ENCODE measurements around the gene MESP1.
"Not testable (repeated sequence)": the region's sequence is repeated elsewhere in the genome, so short reads cannot be mapped to it uniquely, and the experiment has no call there.

The MESP1 gene, protein sequence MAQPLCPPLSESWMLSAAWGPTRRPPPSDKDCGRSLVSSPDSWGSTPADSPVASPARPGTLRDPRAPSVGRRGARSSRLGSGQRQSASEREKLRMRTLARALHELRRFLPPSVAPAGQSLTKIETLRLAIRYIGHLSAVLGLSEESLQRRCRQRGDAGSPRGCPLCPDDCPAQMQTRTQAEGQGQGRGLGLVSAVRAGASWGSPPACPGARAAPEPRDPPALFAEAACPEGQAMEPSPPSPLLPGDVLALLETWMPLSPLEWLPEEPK

DNA sequence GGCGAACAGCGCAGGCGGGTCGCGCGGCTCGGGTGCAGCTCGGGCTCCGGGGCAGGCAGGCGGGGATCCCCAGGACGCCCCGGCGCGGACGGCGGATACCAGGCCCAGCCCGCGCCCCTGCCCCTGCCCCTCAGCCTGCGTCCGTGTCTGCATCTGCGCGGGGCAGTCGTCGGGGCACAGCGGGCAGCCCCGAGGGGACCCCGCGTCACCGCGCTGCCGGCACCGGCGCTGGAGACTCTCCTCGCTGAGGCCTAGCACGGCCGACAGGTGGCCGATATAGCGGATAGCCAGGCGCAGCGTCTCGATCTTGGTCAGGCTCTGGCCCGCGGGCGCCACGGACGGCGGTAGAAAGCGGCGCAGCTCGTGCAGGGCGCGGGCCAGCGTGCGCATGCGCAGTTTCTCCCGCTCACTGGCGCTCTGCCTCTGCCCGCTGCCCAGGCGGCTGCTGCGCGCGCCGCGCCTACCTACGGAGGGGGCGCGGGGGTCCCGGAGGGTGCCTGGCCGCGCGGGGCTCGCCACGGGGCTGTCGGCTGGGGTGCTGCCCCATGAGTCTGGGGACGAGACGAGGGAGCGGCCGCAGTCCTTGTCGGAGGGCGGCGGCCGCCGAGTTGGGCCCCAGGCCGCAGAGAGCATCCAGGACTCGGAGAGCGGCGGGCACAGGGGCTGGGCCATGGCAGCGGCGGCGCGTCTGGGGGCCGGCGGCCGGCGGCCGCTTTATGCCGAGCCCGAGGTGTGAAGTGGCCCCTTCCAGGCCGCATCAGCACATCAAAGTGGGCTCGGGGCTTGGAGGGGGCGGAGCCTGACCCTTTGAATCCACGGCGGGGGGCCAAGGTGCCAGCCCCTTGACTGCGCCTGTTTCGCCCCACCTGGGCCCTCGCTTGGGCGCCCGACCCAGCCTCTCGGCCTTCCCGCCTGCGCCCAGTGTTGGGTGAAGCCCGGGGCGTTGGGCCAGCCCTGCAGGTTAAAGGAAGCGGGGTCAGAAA, at the start of gene MESP1:
TSS of gene MESP1 (minus strand) at position 690 of the 983 bp plus-strand sequence. CDS start at position 672, 18 bp downstream.
- in situ Hi-C loops (cut with HindIII; ENCODE audit: low sequenced_read_pairs) = no loop called here

DNA sequence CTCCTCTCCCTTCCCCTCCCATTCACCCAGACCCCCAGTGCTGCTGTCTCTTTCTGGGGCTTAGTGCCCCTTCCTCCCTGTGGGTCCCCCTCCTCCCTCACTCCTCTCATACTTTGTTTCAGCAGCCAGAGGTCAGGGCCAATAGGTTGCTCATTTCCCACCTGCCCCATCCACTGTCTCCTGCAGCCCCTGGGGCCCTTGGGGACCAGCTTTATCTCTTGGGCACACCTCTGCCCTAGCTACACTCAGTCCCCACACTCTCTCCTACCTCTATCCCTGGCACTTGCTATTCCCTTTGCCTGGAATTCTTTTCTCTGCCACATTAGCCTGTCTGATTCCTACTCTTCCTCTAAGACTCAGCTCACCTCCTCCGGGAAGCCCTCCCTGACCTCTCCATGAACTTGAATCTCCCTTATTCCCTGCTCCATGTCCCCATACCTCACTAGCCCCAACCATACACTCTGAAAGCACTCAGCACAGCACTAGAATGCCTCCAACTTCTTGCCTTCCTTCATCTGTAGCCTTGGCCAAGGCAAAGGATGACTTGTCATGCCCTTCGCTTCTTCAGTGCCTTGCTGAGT, 49.0 kb upstream of the MESP1 start:
- in situ Hi-C loops (cut with HindIII; ENCODE audit: low sequenced_read_pairs) = no loop called here

DNA sequence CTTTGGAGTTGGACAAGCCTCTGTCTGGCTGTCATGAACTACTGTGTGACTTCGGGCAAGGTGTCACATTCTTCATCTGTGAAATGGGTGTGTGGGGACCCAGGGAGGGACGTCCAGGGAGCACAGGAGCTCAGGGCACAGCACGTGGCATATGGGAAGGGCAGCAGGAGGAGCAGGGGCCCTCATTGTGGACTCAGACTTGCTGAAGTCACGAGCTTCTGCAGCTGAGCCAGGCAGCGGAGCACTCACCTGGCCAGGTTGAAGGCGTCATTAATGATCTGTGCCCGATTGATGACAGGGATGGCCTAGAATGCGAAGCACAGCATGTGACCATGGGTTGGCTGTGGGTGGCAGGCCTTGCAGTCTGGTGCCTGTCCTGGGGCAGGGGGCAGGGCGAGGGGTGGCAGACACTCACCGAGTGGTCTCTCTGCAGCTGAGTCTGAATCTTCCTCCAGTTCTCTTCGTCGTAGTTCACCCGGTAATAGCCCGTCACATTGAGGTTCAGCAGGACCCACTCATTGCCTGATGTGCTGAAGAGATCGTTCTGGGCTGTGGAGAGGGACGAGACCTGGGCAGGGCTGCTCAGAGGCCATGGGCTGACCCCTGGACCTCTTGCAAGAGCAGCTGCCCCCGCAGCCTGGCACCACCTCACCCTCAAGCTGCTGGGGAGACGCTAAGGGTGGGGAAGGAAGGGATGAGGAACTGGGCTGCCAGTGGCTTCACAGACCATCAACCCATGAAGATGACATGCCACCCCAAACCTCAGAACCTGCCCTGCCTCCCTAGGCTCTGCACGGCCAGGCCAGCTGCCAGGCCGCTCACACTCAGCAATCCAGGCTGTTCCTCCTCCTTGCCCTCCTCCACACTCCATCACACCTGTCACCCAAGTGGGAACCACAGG, 48.2 kb upstream of the MESP1 start:
- in situ Hi-C loops (cut with HindIII; ENCODE audit: low sequenced_read_pairs) = no loop called here

DNA sequence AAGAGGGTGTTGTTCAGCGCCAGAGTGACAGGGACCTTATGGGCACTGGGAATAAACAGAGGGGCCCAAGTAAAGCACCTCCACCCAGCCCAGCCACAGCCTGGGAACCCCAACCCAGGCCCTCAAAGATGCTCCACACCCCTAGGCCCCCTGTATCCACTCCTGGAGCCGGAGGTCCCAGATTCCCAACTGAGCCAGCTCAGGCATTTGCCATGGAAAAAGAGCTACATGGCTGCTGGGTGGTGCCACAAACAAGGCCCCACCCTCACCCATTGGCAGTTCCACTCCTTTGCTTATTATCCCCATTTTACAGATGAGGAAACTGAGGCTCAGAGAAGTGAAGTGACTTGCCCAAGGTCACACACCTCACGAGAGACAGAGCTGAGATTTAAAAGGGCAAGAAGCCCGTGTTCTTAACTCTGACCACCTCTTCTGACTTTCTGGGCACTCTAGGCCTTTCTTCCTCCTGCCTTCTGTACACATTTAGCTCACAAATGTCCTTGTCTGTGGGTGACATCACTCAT, 46.7 kb upstream of the MESP1 start:
- in situ Hi-C loops (cut with HindIII; ENCODE audit: low sequenced_read_pairs) = no loop called here

DNA sequence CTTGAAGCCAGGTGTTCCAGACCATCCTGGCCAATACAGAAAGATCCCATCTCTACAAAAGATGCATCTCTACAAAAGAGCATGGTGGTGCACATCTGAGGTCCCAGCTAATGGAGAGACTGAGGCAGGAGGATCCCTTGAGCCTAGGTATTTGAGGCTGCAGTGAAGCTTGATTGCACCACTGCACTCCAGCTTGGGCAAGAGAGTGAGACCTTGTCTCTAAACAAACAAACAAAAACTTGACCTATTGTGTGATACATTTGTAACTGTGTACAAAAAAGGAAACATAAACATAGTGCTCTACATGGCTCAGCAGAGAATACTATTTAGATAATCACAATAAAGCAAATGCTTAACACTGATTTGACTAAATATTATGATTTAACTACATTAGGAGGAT, 44.9 kb upstream of the MESP1 start:
- in situ Hi-C loops (cut with HindIII; ENCODE audit: low sequenced_read_pairs) = no loop called here

- in situ Hi-C loops (cut with HindIII; ENCODE audit: low sequenced_read_pairs) = no loop called here
Measured at GRCh38 chr15:89794627-89795241, 43.7 kb upstream of the MESP1 start.

GRCh38 chr15:89792106-89792805, 41.2 kb upstream of the MESP1 start:
- in situ Hi-C loops (cut with HindIII; ENCODE audit: low sequenced_read_pairs) = no loop called here

- in situ Hi-C loops (cut with HindIII; ENCODE audit: low sequenced_read_pairs) = no loop called here
Measured at GRCh38 chr15:89790661-89791060, 39.6 kb upstream of the MESP1 start.

DNA sequence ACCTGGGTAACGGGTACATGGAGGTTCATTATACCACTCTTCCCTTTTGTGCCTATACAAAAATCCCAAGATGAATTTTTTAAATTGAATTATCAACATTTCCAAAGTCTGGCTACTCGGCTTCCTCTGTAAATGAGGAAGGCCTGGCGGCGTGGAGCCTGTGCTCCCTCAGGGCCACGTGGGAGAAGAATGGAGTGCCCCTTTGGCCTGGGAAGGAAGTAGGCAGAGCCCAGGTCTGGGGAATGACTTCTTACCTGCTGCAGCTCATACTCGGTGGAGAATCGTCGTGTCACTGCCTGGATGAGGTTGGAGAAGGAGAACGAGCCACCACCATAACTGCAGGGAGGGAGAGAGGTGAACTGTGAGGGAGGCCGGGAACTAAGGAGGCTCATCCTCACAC, 39.2 kb upstream of the MESP1 start:
- in situ Hi-C loops (cut with HindIII; ENCODE audit: low sequenced_read_pairs) = no loop called here

GRCh38 chr15:89788585-89788984, 37.5 kb upstream of the MESP1 start:
- in situ Hi-C loops (cut with HindIII; ENCODE audit: low sequenced_read_pairs) = not testable (repeated sequence)

GRCh38 chr15:89787944-89788343, 36.9 kb upstream of the MESP1 start:
- in situ Hi-C loops (cut with HindIII; ENCODE audit: low sequenced_read_pairs) = no loop called here

- in situ Hi-C loops (cut with HindIII; ENCODE audit: low sequenced_read_pairs) = no loop called here
Measured at GRCh38 chr15:89785774-89786140, 34.7 kb upstream of the MESP1 start.

- in situ Hi-C loops (cut with HindIII; ENCODE audit: low sequenced_read_pairs) = no loop called here
Measured at GRCh38 chr15:89785064-89785773, 34.2 kb upstream of the MESP1 start.

DNA sequence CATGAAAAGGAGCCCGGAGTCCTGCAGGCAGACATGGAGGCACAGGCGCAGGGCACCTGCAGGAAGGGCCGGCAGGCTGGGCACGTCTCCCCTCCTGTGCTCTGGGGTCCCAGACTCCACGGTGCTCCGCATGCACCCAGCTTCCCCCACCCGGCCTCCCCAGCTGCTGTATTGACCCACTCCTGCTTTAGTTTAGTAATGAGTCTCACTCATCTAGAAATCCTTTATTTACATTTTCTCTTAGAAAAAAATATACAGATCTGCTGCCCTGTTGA, 33.6 kb upstream of the MESP1 start:
- in situ Hi-C loops (cut with HindIII; ENCODE audit: low sequenced_read_pairs) = no loop called here

DNA sequence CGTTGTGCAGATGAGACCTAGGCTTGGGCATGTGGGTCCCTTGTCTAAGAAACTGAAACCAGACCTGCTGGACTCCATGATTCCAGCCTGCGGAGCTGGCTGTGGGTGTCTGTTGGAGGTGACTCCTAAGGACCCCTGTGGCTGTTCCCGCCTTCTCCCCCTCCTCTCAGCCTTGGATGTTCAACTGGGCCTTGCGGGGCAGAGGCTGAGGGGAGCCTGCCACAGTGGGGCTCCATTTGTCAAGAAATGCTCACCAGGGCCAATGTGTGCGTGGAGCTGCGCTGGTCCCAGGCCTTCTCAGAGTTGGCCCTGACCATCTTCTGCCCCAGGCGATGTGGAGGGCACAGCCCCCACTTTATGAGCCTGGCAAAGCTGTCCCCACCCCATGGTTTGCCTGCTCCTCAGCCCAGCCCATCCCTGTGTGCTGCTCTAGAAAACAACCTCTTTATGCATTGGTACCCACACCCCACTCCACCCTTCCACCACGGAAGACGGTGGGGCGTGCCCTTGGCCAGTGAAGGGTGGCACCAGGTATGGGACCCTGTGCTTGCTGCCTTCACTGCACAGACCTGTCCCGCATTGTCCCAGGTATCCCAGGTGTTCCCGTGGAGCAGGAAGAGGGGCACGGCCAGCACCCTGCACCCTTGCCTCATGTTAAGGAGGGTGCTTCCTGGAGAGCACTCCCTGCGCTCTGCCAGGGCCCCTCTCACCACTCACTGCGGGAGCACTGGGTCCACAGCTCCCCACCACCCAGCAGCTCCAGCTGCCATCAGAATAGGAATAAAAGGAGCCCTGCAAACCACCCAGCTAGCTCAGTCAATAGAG, 33.0 kb upstream of the MESP1 start:
- in situ Hi-C loops (cut with HindIII; ENCODE audit: low sequenced_read_pairs) = no loop called here

GRCh38 chr15:89783111-89783860, 32.2 kb upstream of the MESP1 start:
- in situ Hi-C loops (cut with HindIII; ENCODE audit: low sequenced_read_pairs) = no loop called here

DNA sequence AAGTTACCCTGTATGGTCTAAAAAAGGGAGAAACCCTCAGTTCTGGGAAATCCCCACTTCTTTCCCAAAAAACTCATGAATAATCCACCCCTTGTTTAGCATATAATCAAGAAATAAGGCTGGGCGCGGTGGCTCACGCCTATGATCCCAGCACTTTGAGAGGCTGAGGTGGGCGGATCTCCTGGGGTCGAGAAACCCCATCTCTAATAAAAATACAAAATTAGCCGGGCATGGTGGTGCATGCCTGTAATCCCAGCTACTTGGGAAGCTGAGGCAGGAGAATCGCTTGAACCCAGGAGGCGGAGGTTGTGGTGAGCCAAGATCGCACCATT, 31.5 kb upstream of the MESP1 start:
- in situ Hi-C loops (cut with HindIII; ENCODE audit: low sequenced_read_pairs) = not testable (repeated sequence)
